HepG2 (cell line): ENCODE results near the gene ANKRD40CL. TPM values are rescaled to one million over a fixed set of nuclear protein-coding genes. Genes with fewer than 3 reads are reported as not detected.
A peak's percentile ranks its signal among the peaks of the same experiment; 100 is the strongest.

Source experiments
- ATAD3A ChIP-seq: sonication (generic); formaldehyde crosslinking; IDR thresholded peaks from 2 replicates; pipeline ENCODE4 v1.4.0; 2020; ENCODE audit warnings: missing genetic modification reagents
- BRCA1 ChIP-seq: sonication (generic); formaldehyde crosslinking; IDR thresholded peaks from 2 replicates; pipeline ENCODE4 v1.4.0; 2020; ENCODE audit warnings: missing genetic modification reagents
- FOXK2 ChIP-seq: fragments of 450-650 bp; IDR thresholded peaks from 2 replicates; pipeline ENCODE4 v1.6.1; 2016
- HOXA3 ChIP-seq: sonication (generic); formaldehyde crosslinking; IDR thresholded peaks from 2 replicates; pipeline ENCODE4 v1.5.0; 2020; ENCODE audit warnings: missing genetic modification reagents
- MTF2 ChIP-seq: sonication (generic); formaldehyde crosslinking; IDR thresholded peaks from 2 replicates; pipeline ENCODE4 v1.5.0; 2020; ENCODE audit warnings: missing genetic modification reagents, borderline replicate concordance
- SNAPC2 ChIP-seq: sonication (generic); formaldehyde crosslinking; IDR thresholded peaks from 2 replicates; pipeline ENCODE4 v1.8.1; 2022; ENCODE audit warnings: mild to moderate bottlenecking, missing genetic modification reagents
- TBX2 ChIP-seq: sonication (generic); formaldehyde crosslinking; IDR thresholded peaks from 2 replicates; pipeline ENCODE4 v1.5.0; 2020; ENCODE audit warnings: missing genetic modification reagents, mild to moderate bottlenecking, borderline replicate concordance
- TEAD3 ChIP-seq: optimal IDR thresholded peaks from 2 replicates; pipeline ENCODE3; 2016; ENCODE audit warnings: borderline replicate concordance
- ZNF282 ChIP-seq: fragments of 450-650 bp; IDR thresholded peaks from 2 replicates; pipeline ENCODE4 v1.6.1; 2018; ENCODE audit not compliant: partially characterized antibody
- ZNF703 ChIP-seq: sonication (generic); formaldehyde crosslinking; IDR thresholded peaks from 2 replicates; pipeline ENCODE4 v1.5.1; 2020; ENCODE audit warnings: missing genetic modification reagents, mild to moderate bottlenecking, moderate library complexity, borderline replicate concordance
- polyA plus RNA-seq, 8 experiments: library from polyadenylated mRNA; depleted of rRNA in 3 of 8; stranded (reverse) in 7 of 8; unstranded in 1 of 8; fragments of >200 nt; fragmentation: Illumina TruSeq in 4 of 8; extraction: Trizol in 4 of 8; gene quantifications; 2 replicates each; pipeline versions ENCODE4 v1.2.1 to v1.2.3, GENCODE V29; 2011 to 2016; ENCODE audit warnings: low read depth in 4 of 8, missing spikeins in 1 of 8, mixed read lengths in 1 of 8; ENCODE audit not compliant: insufficient read depth in 1 of 8
- total RNA-seq, 5 experiments: library from RNA; depleted of rRNA; stranded (reverse); fragments of >200 nt; fragmentation: Illumina TruSeq; extraction: Trizol; gene quantifications; 2 replicates each; pipeline ENCODE4 v1.2.3, GENCODE V29; 2016; ENCODE audit warnings: low read depth in 1 of 5
- TF ChIP-seq, protein P1 (sequence below): sonication (generic); formaldehyde crosslinking; IDR thresholded peaks from 2 replicates; pipeline ENCODE4 v1.4.0; 2020; ENCODE audit warnings: mild to moderate bottlenecking, missing genetic modification reagents
- TF ChIP-seq, protein P2 (sequence below): sonication (generic); formaldehyde crosslinking; IDR thresholded peaks from 2 replicates; pipeline ENCODE4 v1.5.0; 2020; ENCODE audit warnings: mild to moderate bottlenecking, missing genetic modification reagents, borderline replicate concordance
- TF ChIP-seq, protein P3 (sequence below): sonication (generic); formaldehyde crosslinking; IDR thresholded peaks from 2 replicates; pipeline ENCODE4 v1.4.0; 2020; ENCODE audit warnings: low read depth, mild to moderate bottlenecking, missing genetic modification reagents
- TF ChIP-seq, protein P4 (sequence below): sonication (generic); formaldehyde crosslinking; IDR thresholded peaks from 2 replicates; pipeline ENCODE4 v1.4.0; 2020; ENCODE audit warnings: missing genetic modification reagents, borderline replicate concordance
- TF ChIP-seq, protein P5 (sequence below): sonication (generic); formaldehyde crosslinking; IDR thresholded peaks from 2 replicates; pipeline ENCODE4 v1.8.1; 2023; ENCODE audit warnings: mild to moderate bottlenecking, missing genetic modification reagents, borderline replicate concordance

Gene ANKRD40CL
- total and polyA plus RNA-seq, 2 of the 13 experiments (the other 11 are each of a cell fraction or from before 2014, with no cell fraction given) = 0.03 to 0.11 TPM

DNA sequence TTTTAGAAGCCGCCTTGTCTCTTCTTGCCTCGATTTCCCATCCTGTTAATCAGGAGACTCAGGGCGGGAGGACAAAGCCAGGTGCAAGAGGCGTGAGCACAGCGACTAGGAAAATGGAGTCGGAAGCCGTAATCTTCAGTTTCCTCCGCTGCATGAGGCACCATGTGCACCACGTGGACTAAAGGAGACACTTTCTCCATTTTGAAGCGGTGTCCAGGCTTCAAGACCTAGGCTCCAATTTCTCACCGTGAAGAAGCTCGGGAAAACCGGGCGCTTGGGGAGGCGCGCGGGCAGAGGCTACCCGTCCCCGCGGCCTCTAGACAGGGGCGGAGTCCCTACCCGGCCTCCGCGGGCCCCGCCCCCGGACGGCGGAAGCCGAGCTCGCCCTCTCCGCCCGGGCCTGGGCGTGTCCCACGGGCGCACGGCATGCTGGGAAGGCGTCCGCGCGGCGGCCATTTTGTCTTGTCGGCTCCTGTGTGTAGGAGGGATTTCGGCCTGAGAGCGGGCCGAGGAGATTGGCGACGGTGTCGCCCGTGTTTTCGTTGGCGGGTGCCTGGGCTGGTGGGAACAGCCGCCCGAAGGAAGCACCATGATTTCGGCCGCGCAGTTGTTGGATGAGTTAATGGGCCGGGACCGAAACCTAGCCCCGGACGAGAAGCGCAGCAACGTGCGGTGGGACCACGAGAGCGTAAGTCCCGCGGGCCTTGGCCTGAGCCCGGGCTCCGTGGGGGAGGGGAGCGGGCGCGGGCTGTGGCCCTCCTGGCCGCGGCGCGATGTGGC, 48.0 kb downstream of the ANKRD40CL start, which contains the start of gene LUC7L3 (continued):
- TF ChIP-seq, protein P1, sequence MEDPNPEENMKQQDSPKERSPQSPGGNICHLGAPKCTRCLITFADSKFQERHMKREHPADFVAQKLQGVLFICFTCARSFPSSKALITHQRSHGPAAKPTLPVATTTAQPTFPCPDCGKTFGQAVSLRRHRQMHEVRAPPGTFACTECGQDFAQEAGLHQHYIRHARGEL = no peak; the same call in 1 of the 2 replicates
- TF ChIP-seq, protein P2, sequence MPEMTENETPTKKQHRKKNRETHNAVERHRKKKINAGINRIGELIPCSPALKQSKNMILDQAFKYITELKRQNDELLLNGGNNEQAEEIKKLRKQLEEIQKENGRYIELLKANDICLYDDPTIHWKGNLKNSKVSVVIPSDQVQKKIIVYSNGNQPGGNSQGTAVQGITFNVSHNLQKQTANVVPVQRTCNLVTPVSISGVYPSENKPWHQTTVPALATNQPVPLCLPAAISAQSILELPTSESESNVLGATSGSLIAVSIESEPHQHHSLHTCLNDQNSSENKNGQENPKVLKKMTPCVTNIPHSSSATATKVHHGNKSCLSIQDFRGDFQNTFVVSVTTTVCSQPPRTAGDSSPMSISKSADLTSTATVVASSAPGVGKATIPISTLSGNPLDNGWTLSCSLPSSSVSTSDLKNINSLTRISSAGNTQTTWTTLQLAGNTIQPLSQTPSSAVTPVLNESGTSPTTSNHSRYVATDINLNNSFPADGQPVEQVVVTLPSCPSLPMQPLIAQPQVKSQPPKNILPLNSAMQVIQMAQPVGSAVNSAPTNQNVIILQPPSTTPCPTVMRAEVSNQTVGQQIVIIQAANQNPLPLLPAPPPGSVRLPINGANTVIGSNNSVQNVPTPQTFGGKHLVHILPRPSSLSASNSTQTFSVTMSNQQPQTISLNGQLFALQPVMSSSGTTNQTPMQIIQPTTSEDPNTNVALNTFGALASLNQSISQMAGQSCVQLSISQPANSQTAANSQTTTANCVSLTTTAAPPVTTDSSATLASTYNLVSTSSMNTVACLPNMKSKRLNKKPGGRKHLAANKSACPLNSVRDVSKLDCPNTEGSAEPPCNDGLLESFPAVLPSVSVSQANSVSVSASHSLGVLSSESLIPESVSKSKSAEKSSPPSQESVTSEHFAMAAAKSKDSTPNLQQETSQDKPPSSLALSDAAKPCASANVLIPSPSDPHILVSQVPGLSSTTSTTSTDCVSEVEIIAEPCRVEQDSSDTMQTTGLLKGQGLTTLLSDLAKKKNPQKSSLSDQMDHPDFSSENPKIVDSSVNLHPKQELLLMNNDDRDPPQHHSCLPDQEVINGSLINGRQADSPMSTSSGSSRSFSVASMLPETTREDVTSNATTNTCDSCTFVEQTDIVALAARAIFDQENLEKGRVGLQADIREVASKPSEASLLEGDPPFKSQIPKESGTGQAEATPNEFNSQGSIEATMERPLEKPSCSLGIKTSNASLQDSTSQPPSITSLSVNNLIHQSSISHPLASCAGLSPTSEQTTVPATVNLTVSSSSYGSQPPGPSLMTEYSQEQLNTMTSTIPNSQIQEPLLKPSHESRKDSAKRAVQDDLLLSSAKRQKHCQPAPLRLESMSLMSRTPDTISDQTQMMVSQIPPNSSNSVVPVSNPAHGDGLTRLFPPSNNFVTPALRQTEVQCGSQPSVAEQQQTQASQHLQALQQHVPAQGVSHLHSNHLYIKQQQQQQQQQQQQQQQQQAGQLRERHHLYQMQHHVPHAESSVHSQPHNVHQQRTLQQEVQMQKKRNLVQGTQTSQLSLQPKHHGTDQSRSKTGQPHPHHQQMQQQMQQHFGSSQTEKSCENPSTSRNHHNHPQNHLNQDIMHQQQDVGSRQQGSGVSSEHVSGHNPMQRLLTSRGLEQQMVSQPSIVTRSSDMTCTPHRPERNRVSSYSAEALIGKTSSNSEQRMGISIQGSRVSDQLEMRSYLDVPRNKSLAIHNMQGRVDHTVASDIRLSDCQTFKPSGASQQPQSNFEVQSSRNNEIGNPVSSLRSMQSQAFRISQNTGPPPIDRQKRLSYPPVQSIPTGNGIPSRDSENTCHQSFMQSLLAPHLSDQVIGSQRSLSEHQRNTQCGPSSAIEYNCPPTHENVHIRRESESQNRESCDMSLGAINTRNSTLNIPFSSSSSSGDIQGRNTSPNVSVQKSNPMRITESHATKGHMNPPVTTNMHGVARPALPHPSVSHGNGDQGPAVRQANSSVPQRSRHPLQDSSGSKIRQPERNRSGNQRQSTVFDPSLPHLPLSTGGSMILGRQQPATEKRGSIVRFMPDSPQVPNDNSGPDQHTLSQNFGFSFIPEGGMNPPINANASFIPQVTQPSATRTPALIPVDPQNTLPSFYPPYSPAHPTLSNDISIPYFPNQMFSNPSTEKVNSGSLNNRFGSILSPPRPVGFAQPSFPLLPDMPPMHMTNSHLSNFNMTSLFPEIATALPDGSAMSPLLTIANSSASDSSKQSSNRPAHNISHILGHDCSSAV (CRISPR knock-in tag) = no peak; the same call in 1 of the 2 replicates
- TF ChIP-seq, protein P3, sequence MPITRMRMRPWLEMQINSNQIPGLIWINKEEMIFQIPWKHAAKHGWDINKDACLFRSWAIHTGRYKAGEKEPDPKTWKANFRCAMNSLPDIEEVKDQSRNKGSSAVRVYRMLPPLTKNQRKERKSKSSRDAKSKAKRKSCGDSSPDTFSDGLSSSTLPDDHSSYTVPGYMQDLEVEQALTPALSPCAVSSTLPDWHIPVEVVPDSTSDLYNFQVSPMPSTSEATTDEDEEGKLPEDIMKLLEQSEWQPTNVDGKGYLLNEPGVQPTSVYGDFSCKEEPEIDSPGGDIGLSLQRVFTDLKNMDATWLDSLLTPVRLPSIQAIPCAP = no peak
- peak; percentile 84 for TF ChIP-seq ZNF703 (CRISPR knock-in tag)
- peak; percentile 40; the same call in 1 of the 2 replicates for TF ChIP-seq BRCA1
- TF ChIP-seq, protein P4, sequence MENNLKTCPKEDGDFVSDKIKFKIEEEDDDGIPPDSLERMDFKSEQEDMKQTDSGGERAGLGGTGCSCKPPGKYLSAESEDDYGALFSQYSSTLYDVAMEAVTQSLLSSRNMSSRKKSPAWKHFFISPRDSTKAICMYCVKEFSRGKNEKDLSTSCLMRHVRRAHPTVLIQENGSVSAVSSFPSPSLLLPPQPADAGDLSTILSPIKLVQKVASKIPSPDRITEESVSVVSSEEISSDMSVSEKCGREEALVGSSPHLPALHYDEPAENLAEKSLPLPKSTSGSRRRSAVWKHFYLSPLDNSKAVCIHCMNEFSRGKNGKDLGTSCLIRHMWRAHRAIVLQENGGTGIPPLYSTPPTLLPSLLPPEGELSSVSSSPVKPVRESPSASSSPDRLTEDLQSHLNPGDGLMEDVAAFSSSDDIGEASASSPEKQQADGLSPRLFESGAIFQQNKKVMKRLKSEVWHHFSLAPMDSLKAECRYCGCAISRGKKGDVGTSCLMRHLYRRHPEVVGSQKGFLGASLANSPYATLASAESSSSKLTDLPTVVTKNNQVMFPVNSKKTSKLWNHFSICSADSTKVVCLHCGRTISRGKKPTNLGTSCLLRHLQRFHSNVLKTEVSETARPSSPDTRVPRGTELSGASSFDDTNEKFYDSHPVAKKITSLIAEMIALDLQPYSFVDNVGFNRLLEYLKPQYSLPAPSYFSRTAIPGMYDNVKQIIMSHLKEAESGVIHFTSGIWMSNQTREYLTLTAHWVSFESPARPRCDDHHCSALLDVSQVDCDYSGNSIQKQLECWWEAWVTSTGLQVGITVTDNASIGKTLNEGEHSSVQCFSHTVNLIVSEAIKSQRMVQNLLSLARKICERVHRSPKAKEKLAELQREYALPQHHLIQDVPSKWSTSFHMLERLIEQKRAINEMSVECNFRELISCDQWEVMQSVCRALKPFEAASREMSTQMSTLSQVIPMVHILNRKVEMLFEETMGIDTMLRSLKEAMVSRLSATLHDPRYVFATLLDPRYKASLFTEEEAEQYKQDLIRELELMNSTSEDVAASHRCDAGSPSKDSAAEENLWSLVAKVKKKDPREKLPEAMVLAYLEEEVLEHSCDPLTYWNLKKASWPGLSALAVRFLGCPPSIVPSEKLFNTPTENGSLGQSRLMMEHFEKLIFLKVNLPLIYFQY (CRISPR knock-in tag) = peak; percentile 79; the same call in 1 of the 2 replicates
- TF ChIP-seq MTF2 (CRISPR knock-in tag) = peak; percentile 97
- TF ChIP-seq SNAPC2 (CRISPR knock-in tag) = 0 out of 2 replicates have a peak, but pooled peaks have one; percentile 4
- no peak for TF ChIP-seq FOXK2
- peak; percentile 59 for TF ChIP-seq TEAD3
- TF ChIP-seq ZNF282 = no peak
- TF ChIP-seq, protein P5, sequence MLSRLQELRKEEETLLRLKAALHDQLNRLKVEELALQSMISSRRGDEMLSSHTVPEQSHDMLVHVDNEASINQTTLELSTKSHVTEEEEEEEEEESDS (CRISPR knock-in tag) = peak; percentile 57; the same call in 1 of the 2 replicates
- TF ChIP-seq ATAD3A (CRISPR knock-in tag) = no peak; the same call in 1 of the 2 replicates
- TF ChIP-seq HOXA3 (CRISPR knock-in tag) = peak; percentile 99
- peak; percentile 92 for TF ChIP-seq TBX2 (CRISPR knock-in tag)
